IPS DF 6.9 (cell line): ENCODE data around the gene PIGT.

Experiments used
- DNase-seq: peaks from one replicate; pipeline ENCODE4 v3.0.0-alpha.2; 2013; ENCODE audit warnings: low read depth, low spot score
- H3K27ac ChIP-seq: one replicate; pipeline ENCODE4 v1.5.1; 2013; ENCODE audit warnings: low read length, control low read depth
- H3K27me3 ChIP-seq: 2 replicates; pipeline ENCODE4 v1.6.1; 2013; ENCODE audit warnings: mild to moderate bottlenecking, low read length; ENCODE audit not compliant: control insufficient read depth, insufficient read depth
- H3K36me3 ChIP-seq: 2 replicates; pipeline ENCODE4 v1.6.1; 2013; ENCODE audit warnings: low read length; ENCODE audit not compliant: control insufficient read depth, insufficient read depth
- H3K4me1 ChIP-seq: 2 replicates; pipeline ENCODE4 v1.6.1; 2013; ENCODE audit warnings: low read length; ENCODE audit not compliant: control insufficient read depth, insufficient read depth
- H3K4me3 ChIP-seq: 2 replicates; pipeline ENCODE4 v1.5.1; 2013; ENCODE audit warnings: mild to moderate bottlenecking, low read length
- H3K9me3 ChIP-seq: 2 replicates; pipeline ENCODE4 v1.6.1; 2013; ENCODE audit warnings: low read length, inconsistent platforms; ENCODE audit not compliant: control insufficient read depth, insufficient read depth
- WGBS: extraction: QIAGEN DNeasy Blood & Tissue Kit; methylation state at CpG from one replicate; pipeline ENCODE4 v1.1.7; 2013; ENCODE audit warnings: mixed read lengths, missing lambda C conversion rate; ENCODE audit not compliant: insufficient read length, insufficient coverage; 5-methylcytosine and 5-hydroxymethylcytosine counted together

The PIGT gene

DNA sequence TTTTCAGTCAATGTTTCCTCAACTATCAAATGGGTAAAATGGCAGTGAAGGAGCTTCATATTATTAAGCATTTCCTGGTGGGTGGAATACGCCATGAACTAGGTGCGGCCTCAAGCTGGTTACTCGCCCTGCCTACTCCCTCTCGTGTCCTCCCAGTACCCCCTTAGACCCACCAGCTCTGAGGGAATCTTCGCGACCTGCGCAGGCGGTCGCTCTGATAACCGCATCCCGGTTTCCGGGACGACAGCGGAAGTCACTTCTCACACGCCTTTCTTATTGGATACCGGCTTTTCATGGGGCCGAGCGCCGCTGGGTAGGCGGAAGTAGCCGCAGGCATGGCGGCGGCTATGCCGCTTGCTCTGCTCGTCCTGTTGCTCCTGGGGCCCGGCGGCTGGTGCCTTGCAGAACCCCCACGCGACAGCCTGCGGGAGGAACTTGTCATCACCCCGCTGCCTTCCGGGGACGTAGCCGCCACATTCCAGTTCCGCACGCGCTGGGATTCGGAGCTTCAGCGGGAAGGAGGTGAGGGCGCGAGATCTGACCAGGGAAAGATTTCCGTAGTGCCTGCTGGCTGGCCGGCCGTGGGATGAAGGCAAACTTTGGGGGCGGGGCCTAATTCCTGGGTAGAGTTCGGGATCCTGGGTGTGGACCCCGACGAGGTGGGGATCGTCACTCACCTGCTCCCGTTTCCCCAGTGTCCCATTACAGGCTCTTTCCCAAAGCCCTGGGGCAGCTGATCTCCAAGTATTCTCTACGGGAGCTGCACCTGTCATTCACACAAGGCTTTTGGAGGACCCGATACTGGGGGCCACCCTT, at the start of gene PIGT:
PIGT (plus strand) TSS at position 320 of the 816 bp plus-strand sequence; CDS start at position 336, 16 bp downstream.
- Histone ChIP-seq H3K36me3 (peaks cover 13% of the 10 kb centered on the region), H3K27ac (no peak within 1 kb of the TSS), H3K27me3 (no peaks in the 10 kb centered on the region), H3K4me3 (peak within 1 kb of the TSS; percentile 93), H3K9me3 (no peaks in the 10 kb centered on the region), H3K4me1 (no peaks in the 10 kb centered on the region)
- WGBS = no CpG with 5 or more reads among the region's 52 CpGs
- DNase-seq = peak; percentile 82

- no peak for DNase-seq
- no peaks in the 10 kb centered on the region for H3K4me1 ChIP-seq
- no peaks in the 10 kb centered on the region for H3K9me3 ChIP-seq
- no peak overlapping the region for H3K4me3 ChIP-seq
- H3K27me3 ChIP-seq = no peaks in the 10 kb centered on the region
- peaks cover 6% of the 10 kb centered on the region; the same call in 1 of the 2 replicates for H3K36me3 ChIP-seq
- H3K27ac ChIP-seq = no peak overlapping the region
- WGBS = no CpG with 5 or more reads among the region's 1 CpG
Measured at GRCh38 chr20:45366192-45366591, 49.7 kb upstream of the PIGT start.

DNA sequence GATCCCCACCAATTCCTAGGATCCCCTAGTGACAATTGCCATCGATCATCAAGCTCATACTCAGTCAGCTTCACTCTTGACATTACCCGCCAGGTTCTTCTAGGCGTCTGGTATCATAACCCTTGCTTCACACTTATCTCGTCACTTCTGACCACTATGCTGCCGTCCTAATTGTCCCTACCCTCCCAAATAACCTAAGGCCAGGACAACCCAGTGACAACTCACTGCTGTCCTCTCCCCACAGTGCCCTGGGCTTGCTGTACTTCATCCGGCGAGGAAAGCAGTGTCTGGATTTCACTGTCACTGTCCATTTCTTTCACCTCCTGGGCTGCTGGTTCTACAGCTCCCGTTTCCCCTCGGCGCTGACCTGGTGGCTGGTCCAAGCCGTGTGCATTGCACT, 49.3 kb upstream of the PIGT start:
- no peak overlapping the region for H3K4me3 ChIP-seq
- no peaks in the 10 kb centered on the region for H3K27me3 ChIP-seq
- DNase-seq = no peak
- H3K4me1 ChIP-seq = no peaks in the 10 kb centered on the region
- no peaks in the 10 kb centered on the region for H3K9me3 ChIP-seq
- peaks cover 6% of the 10 kb centered on the region; the same call in 1 of the 2 replicates for H3K36me3 ChIP-seq
- H3K27ac ChIP-seq = no peak overlapping the region
- no CpG with 5 or more reads among the region's 11 CpGs for WGBS

DNA sequence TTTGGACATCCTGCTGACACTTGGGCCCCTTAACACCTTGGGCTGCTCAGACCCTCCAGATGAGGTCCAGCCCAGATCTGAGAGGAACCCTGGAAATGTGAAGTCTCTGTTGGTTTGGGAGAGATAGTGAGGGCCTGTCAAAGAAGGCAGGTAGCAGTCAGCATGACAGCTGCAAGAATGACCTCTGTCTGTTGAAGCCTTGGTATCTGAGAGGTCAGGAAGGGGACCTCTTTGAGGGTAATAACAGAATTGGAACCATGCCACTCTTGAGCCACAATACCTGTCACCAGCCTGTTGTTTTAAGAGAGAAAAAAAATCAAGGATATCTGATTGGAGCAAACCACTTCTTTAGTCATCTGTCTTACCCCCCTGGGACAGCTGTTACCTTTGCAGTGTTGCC, 48.8 kb upstream of the PIGT start:
- no peak for DNase-seq
- Histone ChIP-seq H3K36me3 (peaks cover 6% of the 10 kb centered on the region; the same call in 1 of the 2 replicates), H3K9me3 (no peaks in the 10 kb centered on the region), H3K27me3 (no peaks in the 10 kb centered on the region), H3K4me3 (no peak overlapping the region), H3K4me1 (no peaks in the 10 kb centered on the region), H3K27ac (no peak overlapping the region)

- no peaks in the 10 kb centered on the region for H3K9me3 ChIP-seq
- no CpG with 5 or more reads among the region's 6 CpGs for WGBS
- peaks cover 2% of the 10 kb centered on the region; the same call in 1 of the 2 replicates for H3K27me3 ChIP-seq
- no peak overlapping the region for H3K27ac ChIP-seq
- H3K36me3 ChIP-seq = peaks cover 6% of the 10 kb centered on the region; the same call in 1 of the 2 replicates
- DNase-seq = no peak
- H3K4me1 ChIP-seq = peaks cover 6% of the 10 kb centered on the region; the same call in 1 of the 2 replicates
- H3K4me3 ChIP-seq = no peak overlapping the region
Measured at GRCh38 chr20:45368221-45368980, 47.5 kb upstream of the PIGT start.

DNA sequence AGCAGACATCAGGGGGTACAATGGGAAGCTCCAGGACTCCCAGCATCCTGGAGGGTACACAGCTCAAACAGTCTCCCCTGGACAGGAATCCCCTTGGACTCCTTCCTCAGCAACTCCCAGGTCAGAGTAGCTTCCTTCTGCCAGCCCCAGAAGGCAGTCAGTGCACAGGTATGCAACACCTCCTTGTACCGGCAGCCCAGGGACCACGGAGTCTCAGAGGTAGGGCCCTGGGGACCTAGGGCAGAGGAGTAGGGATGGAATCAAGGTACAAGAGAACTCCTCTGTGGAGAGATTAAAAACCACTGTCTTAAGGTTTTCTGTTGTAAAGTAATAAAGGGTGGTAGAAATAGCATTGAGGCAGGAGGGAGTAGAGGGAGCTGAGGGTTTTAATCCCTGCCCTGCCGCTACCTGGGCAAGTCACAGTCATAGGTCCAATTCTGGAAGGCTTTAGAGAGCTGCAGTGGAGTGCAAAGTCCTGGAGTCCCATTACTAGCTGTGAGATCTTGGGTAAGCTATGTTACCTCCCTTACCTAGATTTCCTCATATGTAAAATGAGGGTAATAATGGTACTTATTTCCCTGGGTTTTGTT, 45.3 kb upstream of the PIGT start:
- no peak overlapping the region for H3K27ac ChIP-seq
- no CpG with 5 or more reads among the region's 3 CpGs for WGBS

GRCh38 chr20:45372241-45372640, 43.7 kb upstream of the PIGT start:
- Histone ChIP-seq H3K9me3 (no peaks in the 10 kb centered on the region), H3K36me3 (peaks cover 3% of the 10 kb centered on the region; the same call in 1 of the 2 replicates), H3K4me1 (peaks cover 7% of the 10 kb centered on the region; the same call in 1 of the 2 replicates), H3K27ac (no peak overlapping the region), H3K4me3 (no peak overlapping the region), H3K27me3 (peaks cover 2% of the 10 kb centered on the region; the same call in 1 of the 2 replicates)
- WGBS = no CpG with 5 or more reads among the region's 10 CpGs
- DNase-seq = no peak

More for the DNA sequence above, 45.3 kb upstream of the PIGT start:
- no peaks in the 10 kb centered on the region for H3K9me3 ChIP-seq
- H3K4me3 ChIP-seq = no peak overlapping the region
- peaks cover 7% of the 10 kb centered on the region; the same call in 1 of the 2 replicates for H3K4me1 ChIP-seq
- peaks cover 6% of the 10 kb centered on the region; the same call in 1 of the 2 replicates for H3K36me3 ChIP-seq
- H3K27me3 ChIP-seq = peaks cover 2% of the 10 kb centered on the region; the same call in 1 of the 2 replicates
- DNase-seq = no peak

DNA sequence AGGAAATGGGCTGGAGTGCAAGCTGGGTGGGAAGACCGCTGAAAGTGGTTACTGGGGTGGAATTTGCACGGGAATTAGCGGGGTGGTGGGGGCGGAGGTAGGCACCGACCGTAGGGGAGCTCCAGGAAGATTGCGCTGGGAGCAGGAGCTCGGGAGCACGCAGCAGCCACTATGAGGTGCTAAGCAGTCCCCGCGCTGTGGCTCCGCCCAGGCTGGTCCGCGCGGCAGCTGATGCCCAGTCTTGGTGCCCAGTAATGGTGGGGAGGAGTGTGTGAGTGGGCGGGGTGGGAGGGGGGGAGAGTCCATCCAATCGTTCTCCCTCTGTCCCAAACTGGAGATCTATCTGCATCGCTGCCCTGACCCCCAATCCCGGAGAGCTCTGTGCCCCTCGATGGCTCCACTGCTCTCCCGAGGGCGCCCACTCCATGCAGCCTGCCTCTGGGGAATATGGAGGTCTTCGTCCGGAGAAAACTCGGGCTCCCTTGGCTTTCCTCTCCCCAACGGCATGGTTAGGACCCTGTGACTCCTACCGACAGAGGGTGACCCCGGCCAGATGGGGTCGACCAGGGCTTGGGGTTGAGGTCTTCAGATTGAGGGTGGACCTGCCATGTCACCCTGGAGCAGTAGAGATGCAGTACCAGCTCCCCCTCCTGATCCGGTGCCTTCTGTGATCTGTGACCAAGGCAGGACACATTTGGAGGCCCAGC, 43.1 kb upstream of the PIGT start:
- Histone ChIP-seq H3K27me3 (peaks cover 2% of the 10 kb centered on the region; the same call in 1 of the 2 replicates), H3K4me1 (peaks cover 7% of the 10 kb centered on the region; the same call in 1 of the 2 replicates), H3K36me3 (peaks cover 3% of the 10 kb centered on the region; the same call in 1 of the 2 replicates), H3K9me3 (no peaks in the 10 kb centered on the region), H3K27ac (no peak overlapping the region), H3K4me3 (peak overlapping the region; percentile 4; the same call in 1 of the 2 replicates)
- no CpG with 5 or more reads among the region's 30 CpGs for WGBS
- DNase-seq = no peak

DNA sequence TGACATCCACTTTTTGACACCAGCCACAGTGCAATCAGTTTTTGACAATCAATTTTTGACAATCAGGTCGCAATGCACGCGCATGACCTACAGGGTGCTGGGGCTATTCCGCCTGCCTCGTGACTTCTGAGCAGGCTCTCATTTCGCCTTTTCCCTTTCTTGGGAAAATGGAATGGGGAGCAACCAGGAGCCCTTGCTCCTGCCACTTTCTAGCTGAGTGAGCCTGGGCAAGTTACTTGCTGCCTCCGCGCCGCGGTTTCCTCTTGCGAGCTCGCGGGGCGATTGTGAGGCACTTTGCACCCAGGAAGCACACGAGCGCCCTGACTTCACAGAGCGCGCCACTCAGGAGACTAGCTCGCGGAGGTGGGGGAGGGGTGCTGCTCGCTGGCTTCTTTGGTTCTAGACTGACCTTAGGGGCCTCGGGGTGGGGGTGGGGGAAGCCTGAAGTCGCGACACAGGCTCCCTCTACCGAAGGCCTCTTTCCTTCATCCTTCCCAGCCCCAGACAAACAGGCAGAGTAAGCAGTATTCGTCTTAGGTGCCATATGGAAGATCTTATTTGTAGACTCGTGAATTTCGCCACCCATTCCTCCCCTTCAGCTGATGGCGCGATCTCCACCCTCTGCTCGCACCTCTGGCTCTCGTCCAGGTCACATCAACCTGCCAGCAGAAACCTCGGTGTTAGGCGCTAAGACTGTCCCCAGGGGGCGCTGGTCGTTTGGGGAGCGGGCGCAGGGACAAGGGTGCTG, 42.4 kb upstream of the PIGT start:
- no peaks in the 10 kb centered on the region for H3K9me3 ChIP-seq
- H3K27me3 ChIP-seq = peaks cover 2% of the 10 kb centered on the region; the same call in 1 of the 2 replicates
- H3K36me3 ChIP-seq = no peaks in the 10 kb centered on the region
- peaks cover 7% of the 10 kb centered on the region; the same call in 1 of the 2 replicates for H3K4me1 ChIP-seq
- WGBS = no CpG with 5 or more reads among the region's 38 CpGs
- peak; percentile 68 for DNase-seq
- no peak overlapping the region for H3K27ac ChIP-seq
- peak overlapping the region; percentile 21; the same call in 1 of the 2 replicates for H3K4me3 ChIP-seq
